HEK293T (cell line): ENCODE measurements around the gene AKAP6.

Source experiments
- BHLHE40 ChIP-seq: fragments of 450-650 bp; IDR thresholded peaks from 2 replicates; pipeline ENCODE4 v1.6.1; 2016; ENCODE audit warnings: mild to moderate bottlenecking, moderate library complexity, borderline replicate concordance
- SP1 ChIP-seq: fragments of 450-650 bp; IDR thresholded peaks from 2 replicates; pipeline ENCODE4 v1.6.1; 2017

GRCh38 chr14:32313844-32314376 is 15.2 kb upstream of the AKAP6 start:
- TF ChIP-seq BHLHE40 (no peak), SP1 (no peak)
